GM18867 (cell line): ENCODE measurements around the gene TMED10.

Source experiments
- ATAC-seq: cut with Tn5 transposase; IDR thresholded peaks from one replicate; pipeline ENCODE4 v1.9.1; 2021; ENCODE audit warnings: mild to moderate bottlenecking, moderate library complexity; ENCODE audit not compliant: unreplicated experiment

The TMED10 gene

GRCh38 chr14:75091251-75091650 lies 85.2 kb downstream of the TMED10 start:
- ATAC-seq: no peak

- ATAC-seq: no peak
These were observed 86.1 kb downstream of the TMED10 start for GRCh38 chr14:75090353-75090752.

GRCh38 chr14:75088566-75089373 lies 87.6 kb downstream of the TMED10 start:
- ATAC-seq: no peak

- ATAC-seq: no peak
These were observed 88.3 kb downstream of the TMED10 start for GRCh38 chr14:75088153-75088552.

GRCh38 chr14:75084513-75084912 lies 91.9 kb downstream of the TMED10 start:
- no peak for ATAC-seq

GRCh38 chr14:75083271-75083670 lies 93.1 kb downstream of the TMED10 start:
- ATAC-seq: no peak

GRCh38 chr14:75081660-75082229 lies 94.7 kb downstream of the TMED10 start:
- no peak for ATAC-seq
